GM18508 (cell line): ENCODE results near the gene TOMT.

Experiments
- ATAC-seq: cut with Tn5 transposase; IDR thresholded peaks from one replicate; pipeline ENCODE4 v1.9.1; 2021; ENCODE audit warnings: moderate number of reproducible peaks; ENCODE audit not compliant: insufficient read depth, unreplicated experiment

TOMT gene

GRCh38 chr11:72085621-72086351, 19.9 kb upstream of the TOMT start:
- ATAC-seq, result no peak

- ATAC-seq, result no peak
These were observed 17.5 kb upstream of the TOMT start for GRCh38 chr11:72088076-72088808.

GRCh38 chr11:72091292-72091691, 14.4 kb upstream of the TOMT start:
- no peak for ATAC-seq

- no peak for ATAC-seq
These were observed 7.0 kb upstream of the TOMT start for GRCh38 chr11:72098741-72099140.

- ATAC-seq, result no peak
These were observed 5.7 kb upstream of the TOMT start for GRCh38 chr11:72100009-72100408.

GRCh38 chr11:72100462-72100861, 5.3 kb upstream of the TOMT start:
- no peak for ATAC-seq

- ATAC-seq, result no peak
These were observed 3.6 kb upstream of the TOMT start for GRCh38 chr11:72102162-72102561.

GRCh38 chr11:72102631-72102945, 3.1 kb upstream of the TOMT start:
- ATAC-seq, result no peak

- no peak for ATAC-seq
These were observed 2.6 kb upstream of the TOMT start, which contains the start of gene LAMTOR1 for GRCh38 chr11:72102946-72103753. Gene LAMTOR1 (minus strand): TSS chr11:72103297. CDS start chr11:72103224, 73 bp downstream.

- ATAC-seq, result no peak
These were observed 2.0 kb upstream of the TOMT start for GRCh38 chr11:72103754-72104167.

- ATAC-seq, result no peak
These were observed 5.8 kb downstream of the TOMT start for GRCh38 chr11:72111300-72112142.

- peak; percentile 62 for ATAC-seq
These were observed 6.6 kb downstream of the TOMT start, which contains the start of gene ANAPC15 for GRCh38 chr11:72112143-72112977. Gene ANAPC15 (minus strand): TSS chr11:72112695. CDS start chr11:72111276, 1,419 bp downstream.

- ATAC-seq, result no peak
These were observed 7.5 kb downstream of the TOMT start for GRCh38 chr11:72112978-72113808.

GRCh38 chr11:72114570-72114969, 8.8 kb downstream of the TOMT start:
- ATAC-seq, result no peak

GRCh38 chr11:72116019-72116755, 10.5 kb downstream of the TOMT start:
- ATAC-seq, result no peak

- no peak for ATAC-seq
These were observed 13.5 kb downstream of the TOMT start for GRCh38 chr11:72119198-72119597.

GRCh38 chr11:72120930-72121329, 15.2 kb downstream of the TOMT start:
- ATAC-seq, result no peak

GRCh38 chr11:72122607-72123006, 16.9 kb downstream of the TOMT start:
- ATAC-seq, result no peak
